Skeletal muscle tissue (tissue), 4 donors: Measurements from ENCODE around the gene PTPRN2. TPM values are rescaled to one million over a fixed set of nuclear protein-coding genes. Genes with fewer than 3 reads are reported as not detected.

ENCODE experiments used
- H3K27ac ChIP-seq: one replicate; pipeline ENCODE4 v1.7.0; 2013; ENCODE audit warnings: mild to moderate bottlenecking, low read depth, low read length, inconsistent platforms
- H3K27me3 ChIP-seq, 3 donors: one replicate each; pipeline ENCODE4 v1.7.0; 2013; ENCODE audit warnings: low read length in 3 of 3; ENCODE audit not compliant: control insufficient read depth in 3 of 3, insufficient read depth in 3 of 3
- H3K36me3 ChIP-seq, 3 donors: one replicate each; pipeline ENCODE4 v1.7.0; 2013; ENCODE audit warnings: low read length in 3 of 3; ENCODE audit not compliant: control insufficient read depth in 3 of 3, insufficient read depth in 3 of 3
- H3K4me1 ChIP-seq, 3 donors: one replicate each; pipeline ENCODE4 v1.7.0; 2013; ENCODE audit warnings: low read length in 3 of 3, mild to moderate bottlenecking in 3 of 3; ENCODE audit not compliant: control insufficient read depth in 3 of 3, insufficient read depth in 3 of 3
- H3K4me3 ChIP-seq, 3 donors: one replicate each; pipeline ENCODE4 v1.7.0; 2013; ENCODE audit warnings: low read length in 3 of 3
- H3K9ac ChIP-seq, 3 donors: one replicate each; pipeline ENCODE4 v1.7.0; 2013; ENCODE audit warnings: low read length in 3 of 3, mild to moderate bottlenecking in 3 of 3, moderate library complexity in 2 of 3, low read depth in 1 of 3
- H3K9me3 ChIP-seq, 3 donors: one replicate each; pipeline ENCODE4 v1.7.0; 2013; ENCODE audit warnings: low read length in 3 of 3; ENCODE audit not compliant: control insufficient read depth in 3 of 3
- total RNA-seq: library from RNA; depleted of rRNA; stranded (reverse); fragments of >200 nt; gene quantifications from one replicate; pipeline ENCODE4 v1.2.3, GENCODE V29; 2014
- donor health status: Osteomylitis.

The PTPRN2 gene
- total RNA-seq, 1 donor from 2014 or later: 1.6 TPM

DNA sequence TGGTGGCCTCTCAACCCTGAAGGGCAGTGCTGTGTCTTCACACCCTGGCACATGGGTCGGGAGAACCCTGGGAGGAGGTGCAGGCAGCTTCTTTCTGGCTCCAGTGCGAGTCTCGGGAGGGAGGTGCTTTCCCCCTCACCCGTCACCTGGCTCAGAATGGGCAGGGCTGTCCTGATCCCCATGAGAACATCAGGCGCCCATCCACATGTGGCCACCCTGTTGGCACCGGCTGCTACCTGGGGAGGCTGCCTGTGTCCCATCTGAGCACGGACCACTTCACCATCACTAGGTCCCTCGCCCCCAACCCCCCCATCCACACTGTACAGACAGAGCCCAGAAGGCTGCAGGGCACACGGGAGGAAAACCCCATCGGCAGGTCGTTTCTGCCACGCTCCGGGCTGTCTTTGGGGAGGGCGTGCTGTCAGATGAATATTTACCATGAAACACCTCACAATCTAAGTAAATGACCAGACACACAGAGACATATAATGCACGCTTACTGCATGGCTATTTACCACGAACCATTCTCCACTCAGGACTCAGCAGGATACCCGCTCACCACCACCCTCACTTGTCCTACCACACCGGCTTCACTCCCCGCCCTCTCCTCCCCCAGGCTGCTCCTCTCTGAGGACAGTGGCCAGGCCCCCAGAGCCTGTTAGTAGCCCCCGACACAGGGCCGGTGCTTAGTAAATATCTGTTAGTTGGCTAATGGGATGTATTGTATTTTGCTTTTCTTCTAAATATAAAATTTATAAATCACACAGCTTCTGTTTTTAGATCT, 968.6 kb downstream of the PTPRN2 start:
- Histone ChIP-seq H3K36me3 (no peaks in the 10 kb centered on the region), H3K9me3 (peaks cover 0 to 3% (median 0%) of the 10 kb centered on the region in 3 donors), H3K9ac (no peak overlapping the region), H3K27me3 (peaks cover 4 to 16% (median 6%) of the 10 kb centered on the region in 3 donors), H3K4me3 (no peak overlapping the region), H3K4me1 (no peaks in the 10 kb centered on the region), H3K27ac (no peak overlapping the region)

GRCh38 chr7:157618091-157618726, 969.4 kb downstream of the PTPRN2 start:
- Histone ChIP-seq H3K9ac (no peak overlapping the region), H3K4me3 (no peak overlapping the region), H3K4me1 (no peaks in the 10 kb centered on the region), H3K9me3 (peaks cover 0 to 3% (median 0%) of the 10 kb centered on the region in 3 donors), H3K36me3 (no peaks in the 10 kb centered on the region), H3K27ac (no peak overlapping the region), H3K27me3 (peaks cover 13 to 23% (median 14%) of the 10 kb centered on the region in 3 donors)

GRCh38 chr7:157617401-157617800, 970.2 kb downstream of the PTPRN2 start:
- H3K4me1 ChIP-seq: no peaks in the 10 kb centered on the region
- no peak overlapping the region for H3K27ac ChIP-seq
- no peak overlapping the region for H3K9ac ChIP-seq
- peaks cover 18 to 26% (median 20%) of the 10 kb centered on the region in 3 donors for H3K27me3 ChIP-seq
- H3K9me3 ChIP-seq: peaks cover 0 to 3% (median 0%) of the 10 kb centered on the region in 3 donors
- no peaks in the 10 kb centered on the region for H3K36me3 ChIP-seq
- no peak overlapping the region for H3K4me3 ChIP-seq

GRCh38 chr7:157616931-157617330, 970.7 kb downstream of the PTPRN2 start:
- H3K36me3 ChIP-seq: no peaks in the 10 kb centered on the region
- no peak overlapping the region for H3K27ac ChIP-seq
- no peak overlapping the region for H3K9ac ChIP-seq
- peaks cover 21 to 26% (median 24%) of the 10 kb centered on the region in 3 donors for H3K27me3 ChIP-seq
- peaks cover 0 to 3% (median 0%) of the 10 kb centered on the region in 3 donors for H3K9me3 ChIP-seq
- H3K4me1 ChIP-seq: no peaks in the 10 kb centered on the region
- H3K4me3 ChIP-seq: no peak overlapping the region

DNA sequence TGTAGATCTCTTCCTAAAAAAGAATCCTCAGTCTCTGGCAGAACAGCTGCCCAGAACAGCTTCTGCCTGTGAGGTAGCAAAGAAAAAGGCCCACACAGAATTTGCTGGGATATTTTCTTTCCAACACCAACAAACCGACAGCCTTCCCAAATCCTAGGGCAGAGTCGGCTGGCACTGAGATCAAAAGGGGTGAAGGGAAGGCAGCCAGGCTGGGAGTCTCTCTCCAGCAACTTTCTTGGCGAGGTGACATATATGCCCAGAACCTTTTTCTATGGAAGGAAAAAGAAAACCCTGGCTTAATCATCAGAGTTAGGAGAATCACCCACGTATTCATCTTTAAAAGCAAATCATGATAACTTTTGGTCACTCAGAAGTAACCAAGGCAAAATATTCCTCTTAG, 971.2 kb downstream of the PTPRN2 start:
- Histone ChIP-seq H3K4me1 (no peaks in the 10 kb centered on the region), H3K9ac (no peak overlapping the region), H3K36me3 (no peaks in the 10 kb centered on the region), H3K4me3 (no peak overlapping the region), H3K27ac (no peak overlapping the region), H3K9me3 (peaks cover 0 to 3% (median 0%) of the 10 kb centered on the region in 3 donors), H3K27me3 (peaks cover 21 to 28% (median 26%) of the 10 kb centered on the region in 3 donors)

GRCh38 chr7:157615852-157616251, 971.8 kb downstream of the PTPRN2 start:
- Histone ChIP-seq H3K27ac (no peak overlapping the region), H3K36me3 (no peaks in the 10 kb centered on the region), H3K9me3 (peaks cover 0 to 3% (median 0%) of the 10 kb centered on the region in 3 donors), H3K27me3 (peaks cover 21 to 26% (median 26%) of the 10 kb centered on the region in 3 donors), H3K9ac (no peak overlapping the region), H3K4me3 (no peak overlapping the region), H3K4me1 (no peaks in the 10 kb centered on the region)

- no peak overlapping the region for H3K4me3 ChIP-seq
- H3K9me3 ChIP-seq: peaks cover 0 to 3% (median 0%) of the 10 kb centered on the region in 3 donors
- no peaks in the 10 kb centered on the region for H3K4me1 ChIP-seq
- H3K27ac ChIP-seq: no peak overlapping the region
- H3K27me3 ChIP-seq: peaks cover 21 to 26% (median 26%) of the 10 kb centered on the region in 3 donors
- no peaks in the 10 kb centered on the region for H3K36me3 ChIP-seq
- no peak overlapping the region for H3K9ac ChIP-seq
These were observed 972.4 kb downstream of the PTPRN2 start for GRCh38 chr7:157615101-157615817.

- Histone ChIP-seq H3K4me3 (no peak overlapping the region), H3K27ac (no peak overlapping the region), H3K9ac (no peak overlapping the region), H3K4me1 (no peaks in the 10 kb centered on the region), H3K27me3 (peaks cover 24 to 26% (median 24%) of the 10 kb centered on the region in 3 donors), H3K9me3 (peaks cover 0 to 3% (median 1%) of the 10 kb centered on the region in 3 donors), H3K36me3 (no peaks in the 10 kb centered on the region)
These were observed 973.1 kb downstream of the PTPRN2 start for GRCh38 chr7:157614457-157615020.

DNA sequence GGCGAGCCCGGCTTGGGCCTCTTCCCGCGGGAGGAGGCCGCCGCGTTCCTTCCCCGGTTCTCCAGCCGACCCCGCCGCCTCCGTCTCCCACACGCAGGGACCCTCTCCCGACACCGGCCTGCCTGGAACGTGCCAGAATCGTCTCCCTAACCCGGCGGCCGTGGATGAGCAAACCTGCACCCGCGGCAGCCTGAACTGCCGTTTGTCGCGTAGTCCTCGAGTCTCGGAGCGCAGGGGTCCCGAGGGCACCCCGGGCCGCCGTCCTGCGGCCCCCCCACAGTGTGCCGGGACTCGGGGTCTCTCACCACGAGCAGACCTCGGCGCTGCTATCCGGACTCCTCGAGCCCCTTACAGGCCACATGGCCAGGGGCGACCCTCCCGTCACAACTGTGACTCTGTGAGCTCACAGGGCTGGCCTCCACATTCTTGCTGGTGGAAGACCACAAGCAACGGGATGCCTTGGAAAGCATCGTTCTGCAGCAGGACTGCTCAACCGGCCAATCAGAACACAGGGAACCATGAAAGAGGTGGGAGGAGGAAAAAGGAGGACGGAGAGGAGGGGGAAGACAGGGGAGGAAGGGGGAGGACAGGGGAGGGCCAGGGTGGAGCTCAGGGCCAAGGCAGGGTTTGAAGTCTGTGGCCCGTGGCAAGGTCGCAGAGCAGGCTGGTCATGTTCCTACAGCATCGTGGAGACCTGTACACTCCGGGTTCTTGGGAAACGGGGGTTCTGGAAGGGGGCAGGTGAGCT, 973.9 kb downstream of the PTPRN2 start:
- no peaks in the 10 kb centered on the region for H3K4me1 ChIP-seq
- H3K9ac ChIP-seq: no peak overlapping the region
- peaks cover 0 to 3% (median 3%) of the 10 kb centered on the region in 3 donors for H3K9me3 ChIP-seq
- H3K36me3 ChIP-seq: no peaks in the 10 kb centered on the region
- peak overlapping the region in 2 of 3 donors; percentile 13 to 63 for H3K4me3 ChIP-seq
- H3K27ac ChIP-seq: no peak overlapping the region
- peaks cover 24 to 26% (median 24%) of the 10 kb centered on the region in 3 donors for H3K27me3 ChIP-seq
